DMS 273 (cell line): ENCODE measurements around the gene ELK3.

Experiments
- DNase-seq: peaks from one replicate; lab custom pipeline; 2025; ENCODE audit not compliant: unreplicated experiment; lab: John Stamatoyannopoulos, UW

ELK3 gene

DNA sequence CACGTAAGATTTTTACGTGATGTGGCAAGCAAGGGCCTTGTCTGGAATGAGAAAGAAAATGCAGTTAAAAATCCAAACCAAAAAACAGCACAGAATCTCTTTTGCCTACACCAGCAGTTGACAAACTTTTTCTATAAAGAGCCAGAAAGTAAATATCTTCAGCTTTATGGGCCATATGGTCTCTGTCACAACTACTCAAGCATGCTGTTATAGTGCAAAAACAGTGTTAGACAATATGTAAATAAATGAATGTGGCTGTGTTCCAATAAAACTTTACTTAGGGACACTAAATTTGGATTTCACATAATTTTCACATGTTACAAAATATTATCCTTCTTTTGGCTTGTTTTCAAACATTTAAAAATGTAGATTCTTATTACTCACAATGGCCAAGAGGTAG, 6.2 kb upstream of the ELK3 start:
- peak; percentile 37 for DNase-seq

DNA sequence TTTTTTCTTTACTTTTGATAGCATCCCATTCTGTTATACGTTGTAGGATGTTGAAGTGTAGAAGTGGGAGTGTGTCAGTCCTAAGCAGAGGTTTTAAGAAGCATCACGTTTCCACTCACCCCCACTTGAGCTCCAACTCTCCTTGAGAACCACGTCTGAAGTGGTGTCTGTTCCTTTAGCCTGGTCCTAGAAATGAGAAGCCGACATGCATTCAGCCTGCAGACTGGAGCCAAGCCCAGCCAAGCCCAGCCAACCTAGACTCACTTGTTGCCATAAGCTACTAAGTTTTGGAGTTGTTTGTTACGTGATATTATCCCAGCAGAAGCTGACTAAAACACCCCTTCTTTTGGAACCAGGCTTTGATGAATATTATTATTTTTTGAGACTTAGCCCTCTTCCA, 4.4 kb upstream of the ELK3 start:
- DNase-seq: no peak

DNA sequence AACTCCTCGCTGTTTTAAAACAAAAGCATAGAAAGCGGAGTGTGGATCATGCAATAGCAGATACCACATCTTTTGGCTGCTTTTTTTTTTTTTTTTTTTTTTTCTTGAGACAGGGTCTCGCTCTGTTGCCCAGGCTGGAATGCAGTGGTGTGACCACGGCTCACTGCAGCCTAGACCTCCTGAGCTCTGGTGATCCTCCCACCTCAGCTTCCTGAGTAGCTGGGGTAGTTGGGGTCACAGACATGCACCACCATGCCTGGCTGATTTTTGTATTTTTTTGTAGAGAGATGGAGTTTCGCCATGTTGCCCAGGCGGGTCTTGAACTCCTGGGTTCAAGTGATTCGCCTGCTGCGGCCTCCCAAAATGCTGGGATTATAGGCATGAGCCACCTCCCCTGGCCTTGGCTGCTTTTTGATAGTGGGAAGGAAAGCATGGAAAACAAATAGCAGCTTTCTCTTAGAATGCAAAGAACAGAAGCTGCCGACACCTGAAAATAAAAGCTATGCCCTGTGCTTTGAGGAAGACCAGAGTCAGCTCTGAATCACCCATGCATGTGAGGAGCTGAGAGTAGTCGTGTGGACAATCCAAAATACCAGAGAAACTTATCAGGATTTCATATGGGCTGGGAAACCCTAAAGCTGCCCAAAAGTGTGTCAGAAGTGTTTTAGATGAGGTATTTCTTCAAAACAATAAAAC, 3.6 kb upstream of the ELK3 start:
- no peak for DNase-seq

- DNase-seq: no peak
Observed at GRCh38 chr12:96192926-96193573, 1.1 kb upstream of the ELK3 start.

GRCh38 chr12:96194576-96194889, 358 bp downstream of the ELK3 start:
- no peak for DNase-seq

DNA sequence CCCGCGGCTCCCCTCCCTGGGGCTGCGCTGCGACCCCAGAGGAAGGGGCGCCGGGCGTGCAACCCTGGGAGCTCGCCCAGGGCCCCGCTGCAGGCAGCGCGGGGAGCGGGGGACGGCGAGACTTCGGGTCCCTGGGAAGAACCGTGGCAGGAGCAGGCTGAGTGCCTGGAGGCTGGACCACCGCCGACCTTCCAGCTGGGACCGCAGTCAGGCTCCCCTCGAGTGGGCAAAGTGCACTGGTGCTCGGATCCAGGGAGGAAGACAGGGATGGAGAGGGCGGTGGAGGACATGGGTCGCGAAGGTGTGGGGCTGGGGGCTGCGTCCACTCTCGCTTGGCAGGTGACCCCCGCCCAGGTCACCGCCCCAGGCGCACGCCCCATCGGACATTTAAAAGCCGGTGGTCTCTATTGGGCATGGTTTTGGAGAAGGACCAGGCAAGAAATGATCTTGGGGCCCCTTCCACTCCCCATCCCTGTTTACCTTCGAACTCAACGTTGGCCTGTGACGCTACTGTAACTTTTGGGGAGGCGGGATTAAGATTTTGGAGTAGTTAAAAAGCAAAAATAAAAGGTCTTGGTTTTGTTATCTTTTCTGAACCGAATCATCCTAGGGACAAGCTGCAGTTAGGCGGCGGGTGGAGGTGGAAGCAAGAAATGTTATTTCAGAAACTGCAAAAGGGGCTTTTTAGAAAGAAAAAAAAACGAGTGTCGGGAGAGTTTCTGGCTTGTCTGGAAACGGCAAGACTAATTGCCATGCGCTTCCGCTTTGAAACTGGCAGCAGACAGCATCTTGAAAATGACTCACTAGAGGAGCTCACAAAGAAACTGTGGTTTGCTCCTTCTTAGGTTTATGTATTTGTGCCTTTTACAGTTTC, 1.0 kb downstream of the ELK3 start:
- DNase-seq: peak; percentile 64

- peak; percentile 41 for DNase-seq
Observed at GRCh38 chr12:96195845-96196451, 1.8 kb downstream of the ELK3 start.

- no peak for DNase-seq
Observed at GRCh38 chr12:96196781-96197180, 2.6 kb downstream of the ELK3 start.

- no peak for DNase-seq
Observed at GRCh38 chr12:96197503-96198272, 3.5 kb downstream of the ELK3 start.

DNA sequence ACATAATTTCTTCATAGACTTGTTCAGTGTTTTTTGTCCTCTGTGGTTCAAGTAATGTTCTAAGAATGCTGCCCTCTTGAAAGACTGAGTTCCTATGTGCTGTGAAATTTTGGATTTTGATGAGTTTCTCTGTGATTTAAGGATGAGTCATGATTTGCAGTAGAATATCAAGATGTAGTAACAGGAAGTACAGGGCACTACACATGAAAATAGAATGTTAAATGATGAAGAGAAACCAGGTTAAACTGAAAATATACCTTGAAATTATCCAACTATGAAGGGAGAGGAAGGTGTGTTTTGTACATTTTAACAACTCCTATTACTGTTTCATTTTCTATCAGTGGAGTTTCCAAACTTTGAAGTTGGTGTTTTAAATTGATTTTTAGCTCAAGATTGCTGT, 4.8 kb downstream of the ELK3 start:
- DNase-seq: no peak

- DNase-seq: no peak
Observed at GRCh38 chr12:96199464-96199863, 5.3 kb downstream of the ELK3 start.

GRCh38 chr12:96201272-96202227, 7.4 kb downstream of the ELK3 start:
- DNase-seq: no peak

DNA sequence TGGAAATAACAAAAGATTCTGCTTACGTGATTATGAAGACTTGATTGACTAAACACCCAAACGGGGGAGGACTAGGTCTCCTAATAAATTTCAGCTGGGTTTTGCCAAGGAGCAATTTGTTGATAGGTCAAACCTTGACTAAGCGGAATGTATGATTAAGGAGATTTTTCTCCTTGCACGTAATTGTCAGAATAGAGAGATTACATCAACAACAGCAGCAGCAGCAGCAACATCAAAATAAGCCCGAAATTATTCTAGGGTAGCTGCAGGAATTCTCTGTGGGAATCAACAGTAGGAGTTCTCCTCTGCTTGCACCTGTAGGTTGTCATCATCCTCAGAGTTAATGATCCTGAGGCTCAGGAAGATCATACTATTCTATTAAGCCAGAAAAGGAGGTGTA, 10.2 kb downstream of the ELK3 start:
- no peak for DNase-seq

GRCh38 chr12:96205908-96206307, 11.7 kb downstream of the ELK3 start:
- DNase-seq: no peak

DNA sequence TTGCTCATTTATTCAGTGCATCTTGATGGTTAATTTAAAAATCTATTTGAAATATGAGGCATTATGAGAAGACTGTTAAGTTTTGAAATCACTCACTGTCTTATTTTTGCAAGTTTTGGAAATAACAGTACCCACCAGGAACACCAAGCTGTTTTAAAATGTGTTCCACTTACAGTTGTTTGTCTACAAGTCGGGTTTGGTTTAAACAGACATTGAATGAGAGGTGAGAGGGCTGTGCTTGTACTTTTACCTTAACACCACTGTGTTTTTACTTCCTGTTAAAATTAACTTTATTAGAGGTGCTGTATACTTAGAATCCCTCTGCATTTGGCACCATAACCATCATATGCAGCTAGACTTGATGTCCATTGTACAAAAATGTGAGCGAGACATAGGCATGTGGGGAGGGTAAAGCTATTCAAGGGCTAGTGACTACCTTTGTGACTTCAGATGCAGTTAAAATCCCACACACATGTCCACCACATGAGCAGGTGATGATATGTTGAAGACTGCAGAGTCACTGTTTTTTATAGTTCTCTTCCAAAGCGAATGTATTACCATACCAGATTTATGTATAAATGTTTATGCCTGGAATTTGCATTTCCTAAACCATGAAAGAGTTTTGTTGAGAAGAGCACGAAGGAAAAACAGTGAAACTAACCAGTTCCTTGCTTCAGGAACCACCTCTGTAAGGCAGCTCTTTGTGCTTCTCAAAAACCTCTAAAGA, 12.9 kb downstream of the ELK3 start:
- no peak for DNase-seq

DNA sequence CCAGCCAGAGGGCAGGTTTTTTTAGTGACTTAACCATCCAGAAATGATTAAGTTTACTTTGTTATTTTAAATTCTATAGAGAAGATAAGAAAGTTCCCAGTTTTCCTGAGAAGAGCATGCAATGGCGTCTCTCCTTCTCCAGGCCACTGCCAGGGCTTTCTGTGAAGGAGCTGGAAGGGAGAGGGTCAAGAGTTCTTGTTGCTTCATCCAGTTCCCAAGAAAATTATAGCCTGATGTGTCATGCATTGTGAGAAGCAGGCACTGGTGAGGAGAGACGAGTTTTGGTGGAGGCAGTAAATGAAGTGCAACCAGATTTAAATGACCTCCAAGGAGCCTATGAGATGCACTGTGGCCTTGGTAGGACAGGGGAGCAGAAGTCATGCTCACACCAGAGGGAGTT, 14.2 kb downstream of the ELK3 start:
- DNase-seq: no peak

DNA sequence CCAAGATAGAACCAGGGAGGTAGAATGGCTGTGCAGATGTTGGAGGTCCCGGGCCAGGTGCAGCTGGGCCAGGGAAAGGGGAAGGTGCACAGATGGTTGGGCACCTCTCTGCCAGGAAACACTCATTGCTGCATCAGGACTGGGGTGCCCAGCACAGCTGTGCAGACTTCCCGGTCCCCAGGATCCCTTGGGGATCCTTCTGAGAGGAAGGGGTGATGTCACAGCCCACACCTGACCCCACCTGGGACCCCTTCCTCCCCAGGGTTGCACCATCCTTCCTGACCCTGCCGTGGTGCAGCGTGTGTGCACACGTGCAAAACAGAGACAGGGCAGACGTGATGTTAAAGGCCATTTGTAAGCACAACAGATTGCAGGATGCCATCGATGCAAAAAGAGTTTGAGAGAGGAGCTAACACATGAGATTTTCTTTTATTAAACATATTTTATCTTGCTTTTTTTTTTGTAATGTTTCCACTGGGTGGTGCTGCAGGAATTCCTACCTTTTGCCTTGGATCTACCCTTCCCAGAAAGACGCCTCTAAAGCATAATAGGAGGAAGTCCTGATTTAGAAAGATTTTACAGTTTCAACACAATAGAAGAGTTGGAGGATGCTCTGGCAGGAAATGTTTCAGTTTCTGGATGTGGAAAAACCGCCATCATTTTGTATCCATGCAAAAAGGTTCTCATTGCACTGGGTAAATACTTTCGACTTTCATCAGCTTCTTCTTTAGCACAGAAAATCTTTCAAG, 14.8 kb downstream of the ELK3 start:
- peak; percentile 49 for DNase-seq

DNA sequence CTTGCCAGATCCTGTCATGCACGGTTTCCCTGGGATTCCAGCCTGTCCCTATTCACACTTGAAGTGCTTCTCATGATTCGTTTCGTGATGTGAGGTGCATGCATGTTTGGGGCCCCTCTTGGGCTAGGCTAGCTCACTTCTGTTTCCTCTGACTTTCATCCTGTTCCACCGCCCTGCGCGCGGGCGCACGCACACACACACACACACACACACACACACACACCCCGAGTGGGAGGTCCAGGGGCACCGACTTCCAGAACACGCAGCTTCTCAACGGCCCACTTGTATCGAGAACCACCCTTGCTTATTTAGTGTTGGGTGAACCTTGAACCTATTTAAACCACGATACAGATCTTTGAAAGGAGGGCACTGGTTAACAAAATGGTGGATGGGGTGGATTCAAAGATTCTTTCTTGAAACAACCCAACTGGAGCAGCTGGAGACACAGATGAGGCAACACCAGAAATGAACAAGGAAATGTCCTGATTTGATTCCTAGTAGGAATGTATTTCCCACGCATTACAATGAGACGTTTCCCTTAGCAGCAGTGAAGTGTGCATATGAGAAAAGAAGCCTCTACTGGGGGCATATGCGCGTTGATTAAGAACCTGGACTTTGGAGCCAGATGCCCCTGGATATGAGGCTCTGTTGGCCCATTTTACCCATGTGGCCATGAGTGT, 16.3 kb downstream of the ELK3 start:
- peak; percentile 6 for DNase-seq
